GM12892 (cell line): ENCODE measurements around the gene FAM111B.
A peak's percentile ranks its signal among the peaks of the same experiment; 100 is the strongest.

ENCODE experiments used
- POLR2A ChIP-seq: IDR thresholded peaks from 2 replicates; pipeline ENCODE4 v1.6.1; 2011; ENCODE audit warnings: low read depth, low read length, control low read depth
- POLR2AphosphoS5 ChIP-seq: IDR thresholded peaks from 2 replicates; pipeline ENCODE4 v1.6.1; 2011; ENCODE audit warnings: low read depth, low read length, control low read depth
- TAF1 ChIP-seq: IDR thresholded peaks from 2 replicates; pipeline ENCODE4 v1.6.1; 2011; ENCODE audit warnings: low read depth, mild to moderate bottlenecking, control low read depth, low read length, borderline replicate concordance

DNA sequence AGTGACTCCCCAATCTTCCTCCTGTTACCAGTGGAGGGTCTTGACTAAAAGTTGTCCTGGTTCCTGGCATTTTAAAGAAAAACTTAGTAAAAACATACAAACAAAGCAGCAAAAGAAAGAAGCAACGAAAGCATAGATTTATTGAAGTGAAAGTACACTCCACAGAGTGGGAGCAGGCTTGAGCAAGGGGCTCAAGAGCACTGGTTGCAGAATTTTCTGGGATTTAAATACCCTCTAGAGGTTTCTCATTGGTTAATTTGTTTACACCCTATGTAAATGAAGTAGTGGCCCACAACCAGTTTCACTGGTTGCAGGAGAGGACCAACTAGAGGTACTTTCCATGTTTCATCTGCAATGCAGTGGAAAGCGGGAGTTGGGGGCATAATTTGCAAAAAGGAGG, 10.7 kb downstream of the FAM111B start:
- TF ChIP-seq POLR2AphosphoS5, result no peak
- TF ChIP-seq POLR2A, result 0 out of 2 replicates have a peak, but pooled peaks have one; percentile 2
- TF ChIP-seq TAF1, result no peak
